Gastrocnemius medialis (tissue), 4 donors: ENCODE data around the gene ARHGEF26.

Source experiments
- CTCF ChIP-seq, 5 experiments: fragments of 450-650 bp in 3 of 5; fragments of 200-600 bp in 2 of 5; sonication (generic) in 2 of 5; IDR thresholded peaks in 4 of 5; conservative IDR thresholded peaks in 1 of 5; 1 replicate in 4 of 5; 2 replicates in 1 of 5; pipeline ENCODE4 v1.5.1; 2016 to 2019; ENCODE audit warnings: antibody characterized with exemption in 5 of 5, mild to moderate bottlenecking in 3 of 5, moderate library complexity in 3 of 5
- POLR2A ChIP-seq, 2 donors: fragments of 450-650 bp; IDR thresholded peaks; one replicate each; pipeline ENCODE4 v1.6.1; 2017; ENCODE audit warnings: antibody characterized with exemption in 2 of 2, mild to moderate bottlenecking in 2 of 2, moderate library complexity in 2 of 2

GRCh38 chr3:154085071-154085470 is 36.1 kb upstream of the ARHGEF26 start:
- TF ChIP-seq CTCF (IDR thresholded peaks at IDR 0.05 in 4 of 5, conservative IDR thresholded peaks at IDR 0.05 in 1 of 5) (no peak), POLR2A (IDR thresholded peaks at IDR 0.05) (no peak)
